Left lobe of liver (tissue), 2 donors: Measurements from ENCODE around the gene LHB. TPM values are rescaled to one million over a fixed set of nuclear protein-coding genes. Genes with fewer than 3 reads are reported as not detected.
"Not testable (repeated sequence)": the region's sequence is repeated elsewhere in the genome, so short reads cannot be mapped to it uniquely, and the experiment has no call there.

ENCODE experiments used
- ATAC-seq: fragments of 200-7000 bp; cut with Tn5 transposase; one replicate; pipeline ENCODE4 v1.9.1; 2020; ENCODE audit warnings: mild to moderate bottlenecking, moderate library complexity
- DNase-seq: peaks from one replicate; pipeline ENCODE4 v3.0.0-alpha.2; 2020; ENCODE audit warnings: low spot score
- total RNA-seq: library from RNA; stranded (reverse); gene quantifications from one replicate; pipeline ENCODE4 v1.2.1, GENCODE V29; 2021
- donor health status: DM: no; HTN: no; CAD: no; lungs with moderate emphysema.
- donor health status: DM: no; HTN: yes; CAD: no.

The LHB gene
- total RNA-seq, 1 donor from 2014 or later: not detected

GRCh38 chr19:49038557-49039276 lies 21.8 kb upstream of the LHB start:
- not testable (repeated sequence) for DNase-seq, ATAC-seq

- not testable (repeated sequence) for ATAC-seq, DNase-seq
Observed at GRCh38 chr19:49038111-49038510, 21.2 kb upstream of the LHB start.

GRCh38 chr19:49036815-49037214 lies 19.9 kb upstream of the LHB start, which contains the start of gene CGB1:
CGB1 (minus strand) TSS chr19:49036895; CDS start chr19:49036711, 184 bp downstream.
- DNase-seq, ATAC-seq: not testable (repeated sequence)

DNA sequence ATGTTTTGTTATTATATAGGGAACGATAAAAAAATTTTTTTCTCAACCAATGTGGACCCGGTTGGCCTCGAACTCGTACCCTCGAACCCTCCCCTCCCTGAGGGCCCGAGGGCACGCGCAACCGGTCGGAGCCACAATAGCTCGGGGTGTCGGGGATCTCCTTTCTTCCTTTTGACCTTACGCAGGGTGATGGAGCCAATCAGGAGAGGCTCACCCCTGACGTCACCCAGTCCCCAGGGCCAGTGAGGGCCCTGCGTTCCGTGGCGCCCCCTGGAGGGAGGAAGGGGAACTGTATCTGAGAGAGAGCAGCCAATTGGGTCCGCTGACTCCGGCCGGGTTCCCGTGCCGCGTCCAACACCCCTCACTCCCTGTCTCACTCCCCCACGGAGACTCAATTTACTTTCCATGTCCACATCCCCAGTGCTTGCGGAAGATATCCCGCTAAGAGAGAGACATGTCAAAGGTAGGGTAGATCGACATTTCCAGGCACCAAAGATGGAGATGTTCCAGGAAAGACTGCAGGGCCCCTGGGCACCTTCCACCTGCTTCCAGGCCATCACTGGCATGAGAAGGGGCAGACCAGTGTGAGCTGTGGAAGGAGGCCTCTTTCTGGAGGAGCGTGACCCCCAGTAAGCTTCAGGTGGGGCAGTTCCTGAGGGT lies 14.9 kb upstream of the LHB start, which contains the start of gene CGB2:
Gene CGB2 (plus strand): TSS at position 249 of the 660 bp plus-strand sequence. CDS start 206 bp downstream, at position 455.
- not testable (repeated sequence) for DNase-seq, ATAC-seq

DNA sequence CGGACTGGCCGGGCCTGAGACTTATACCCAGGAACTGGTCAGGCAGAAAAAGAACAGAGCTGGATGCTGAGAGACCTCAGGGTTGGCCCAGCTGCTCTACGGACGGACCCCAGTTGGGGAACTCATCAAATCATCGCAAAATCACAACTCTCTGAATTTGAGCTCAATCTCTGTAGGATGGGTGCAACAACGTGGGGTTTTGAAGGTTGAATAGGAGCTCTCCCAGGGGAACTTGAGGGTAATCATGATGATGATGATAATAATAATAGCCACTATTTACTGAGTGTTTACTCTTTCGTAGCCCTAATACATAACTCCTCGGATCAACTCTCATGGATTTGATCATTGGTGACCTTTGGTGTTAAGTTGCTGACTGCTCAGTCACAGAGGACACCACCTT lies 13.4 kb upstream of the LHB start:
- ATAC-seq, DNase-seq: not testable (repeated sequence)

GRCh38 chr19:49029749-49030148 lies 12.9 kb upstream of the LHB start:
- DNase-seq, ATAC-seq: not testable (repeated sequence)

GRCh38 chr19:49028686-49029085 lies 11.8 kb upstream of the LHB start:
- not testable (repeated sequence) for DNase-seq, ATAC-seq

- not testable (repeated sequence) for ATAC-seq, DNase-seq
Observed at GRCh38 chr19:49025599-49025998, 8.7 kb upstream of the LHB start.

GRCh38 chr19:49025088-49025487 lies 8.2 kb upstream of the LHB start:
- not testable (repeated sequence) for ATAC-seq

GRCh38 chr19:49024233-49024632 lies 7.3 kb upstream of the LHB start, which contains the start of gene CGB3:
CGB3 (minus strand) TSS chr19:49024333; CDS start chr19:49023971, 362 bp downstream.
- ATAC-seq, DNase-seq: not testable (repeated sequence)

More at GRCh38 chr19:49025088-49025487, 8.2 kb upstream of the LHB start:
- DNase-seq: not testable (repeated sequence)

DNA sequence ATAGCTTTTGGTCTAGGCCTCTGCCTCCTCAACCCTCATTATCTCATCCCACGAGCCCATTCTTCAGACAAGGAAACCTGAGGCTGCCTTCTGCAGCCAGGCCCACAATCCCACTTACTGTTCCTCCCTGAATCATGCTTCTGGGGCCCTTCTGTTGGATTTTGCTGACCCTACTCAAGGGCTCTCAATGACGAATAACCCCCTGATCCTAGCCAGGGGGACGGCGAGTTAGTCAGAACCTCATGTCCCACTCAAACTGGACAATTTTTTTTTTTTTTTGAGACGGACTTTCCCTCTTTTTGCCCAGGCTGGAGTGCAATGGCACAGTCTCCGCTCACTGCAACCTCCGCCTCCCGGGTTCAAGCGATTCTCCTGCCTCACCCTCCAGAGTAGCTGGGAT lies 5.2 kb upstream of the LHB start:
- DNase-seq: no peak
- ATAC-seq: no peak

DNA sequence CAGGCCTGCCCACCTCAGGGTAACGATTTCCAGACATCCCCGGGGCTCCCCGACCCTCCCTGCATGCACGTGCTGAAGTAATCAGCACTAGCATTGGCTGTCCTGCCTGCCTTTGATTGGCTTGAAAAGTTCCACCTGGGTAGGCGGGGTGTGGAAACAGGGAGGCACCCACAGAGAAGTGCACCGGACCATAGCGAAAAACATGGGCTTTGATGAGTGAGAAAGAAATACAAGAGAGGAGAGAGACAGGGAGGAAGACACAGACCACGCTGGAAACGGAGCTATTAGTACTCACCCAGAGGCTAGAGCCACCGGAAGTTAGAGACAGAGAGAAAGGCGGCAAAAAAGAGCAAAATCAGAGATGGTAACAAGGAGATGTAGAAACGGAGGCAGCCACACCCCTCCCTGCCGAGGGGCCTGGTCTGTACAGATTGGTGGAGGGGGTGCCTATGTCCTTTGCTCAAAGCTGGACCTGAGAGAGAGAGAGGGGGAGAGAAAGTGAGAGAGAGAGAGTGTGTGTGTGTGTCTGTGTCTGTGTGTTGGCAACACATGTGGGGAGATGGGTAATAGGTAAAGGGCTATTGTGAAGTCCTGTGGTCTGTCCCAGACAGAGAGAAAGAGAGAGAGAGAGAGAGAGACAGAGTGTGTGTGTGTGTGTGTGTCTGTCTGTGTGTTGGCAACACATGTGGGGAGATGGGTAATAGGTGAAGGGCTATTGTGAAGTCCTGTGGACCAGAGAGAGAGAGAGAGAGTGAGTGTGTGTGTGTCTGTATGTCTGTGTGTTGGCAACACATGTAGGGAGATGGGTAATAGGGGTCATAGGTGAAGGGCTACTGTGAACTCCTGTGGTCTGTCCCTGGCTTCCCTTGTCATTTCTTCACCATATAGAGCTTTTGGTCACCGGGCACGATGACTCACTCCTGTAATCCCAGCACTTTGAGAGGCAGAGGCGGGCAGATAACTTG lies 4.3 kb upstream of the LHB start:
- no peak for ATAC-seq
- DNase-seq: no peak

GRCh38 chr19:49020342-49020741 lies 3.5 kb upstream of the LHB start:
- ATAC-seq (no peak), DNase-seq (no peak)

DNA sequence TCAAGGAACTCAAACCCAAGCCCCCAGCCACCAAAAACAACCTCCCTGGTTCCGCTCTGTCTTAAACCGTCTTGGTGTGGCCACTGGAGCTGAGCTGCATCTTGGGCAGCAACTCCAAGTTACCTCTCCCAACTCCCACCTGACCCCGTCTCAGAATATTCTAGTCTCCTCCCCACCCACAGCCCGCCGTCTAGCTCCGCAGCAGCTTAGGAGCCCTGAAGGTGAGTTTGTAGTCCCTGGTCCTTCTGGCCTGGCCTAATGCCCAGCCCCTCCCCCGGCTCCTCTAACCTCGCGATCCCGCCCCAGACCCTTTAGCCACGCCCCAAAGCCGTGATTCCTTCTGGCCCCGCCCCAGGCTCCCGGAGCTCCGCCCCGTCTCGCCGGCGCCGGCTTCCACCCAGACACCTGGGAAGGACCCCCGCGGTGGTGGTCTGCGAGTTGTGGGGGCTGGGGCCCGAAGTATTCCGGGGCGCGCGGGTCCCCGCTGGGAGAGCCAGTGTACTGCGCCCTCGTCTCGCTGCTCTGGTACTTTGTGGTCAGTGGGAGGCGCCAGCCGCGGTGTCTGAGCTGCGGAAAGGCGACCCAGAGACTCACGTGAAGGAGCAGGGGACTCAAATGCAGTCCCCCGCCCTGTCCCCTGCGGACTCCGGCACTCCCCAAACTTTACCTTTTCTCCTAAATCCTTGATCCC lies 2.5 kb upstream of the LHB start:
- peak; percentile 63 for ATAC-seq
- DNase-seq: peak; percentile 72

GRCh38 chr19:49018388-49019241 lies 1.7 kb upstream of the LHB start:
- ATAC-seq: peak; percentile 22

GRCh38 chr19:49017666-49018351 lies 918 bp upstream of the LHB start:
- DNase-seq (no peak), ATAC-seq (peak; percentile 65)

More at GRCh38 chr19:49018388-49019241, 1.7 kb upstream of the LHB start:
- not testable (repeated sequence) for DNase-seq

- no peak for ATAC-seq
- DNase-seq: no peak
Observed at GRCh38 chr19:49016067-49016839, 638 bp downstream of the LHB start.

DNA sequence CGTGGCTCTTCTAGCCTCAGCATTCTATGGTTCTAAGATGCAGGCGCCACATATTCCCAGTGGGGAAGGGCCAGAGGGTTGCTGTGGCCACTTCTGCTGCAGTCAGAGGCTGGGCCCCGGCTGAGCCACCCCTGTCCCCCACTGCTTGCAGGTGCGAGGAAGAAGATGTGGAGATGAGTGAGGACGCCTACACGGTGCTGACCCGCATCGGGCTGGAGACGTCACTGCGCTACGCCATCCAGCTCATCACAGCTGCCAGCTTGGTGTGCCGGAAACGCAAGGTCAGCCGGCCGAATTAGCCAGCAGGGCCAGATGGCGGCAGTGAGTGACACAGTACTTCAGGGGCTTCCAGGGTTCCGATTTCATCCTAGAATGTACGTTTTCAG lies 2.0 kb downstream of the LHB start:
- no peak for DNase-seq
- ATAC-seq: no peak
